Neuronal stem cell (in vitro differentiated cells): ENCODE data around the gene LSP1.

ENCODE experiments used
- DNase-seq: peaks from one replicate; pipeline ENCODE4 v3.0.0-alpha.2; 2013; ENCODE audit warnings: low spot score
- H2AFZ ChIP-seq: one replicate; pipeline ENCODE4 v1.6.1; 2013; ENCODE audit warnings: mild to moderate bottlenecking, low read length, inconsistent platforms
- H2AK5ac ChIP-seq: 2 replicates; pipeline ENCODE4 v1.6.1; 2013; ENCODE audit warnings: low read depth, mild to moderate bottlenecking, inconsistent platforms, low read length, moderate library complexity, mixed read lengths
- H2BK120ac ChIP-seq: 2 replicates; pipeline ENCODE4 v1.6.1; 2013; ENCODE audit warnings: low read depth, mild to moderate bottlenecking, inconsistent platforms, low read length, moderate library complexity, mixed read lengths
- H2BK12ac ChIP-seq: one replicate; pipeline ENCODE4 v1.6.1; 2013; ENCODE audit warnings: low read length, inconsistent platforms
- H2BK15ac ChIP-seq: 2 replicates; pipeline ENCODE4 v1.6.1; 2013; ENCODE audit warnings: mild to moderate bottlenecking, low read length, inconsistent platforms, mixed read lengths
- H2BK5ac ChIP-seq: one replicate; pipeline ENCODE4 v1.6.1; 2013; ENCODE audit warnings: inconsistent platforms, mild to moderate bottlenecking, low read length, moderate library complexity
- H3K14ac ChIP-seq: one replicate; pipeline ENCODE4 v1.6.1; 2013; ENCODE audit warnings: low read length, inconsistent platforms
- H3K18ac ChIP-seq: 2 replicates; pipeline ENCODE4 v1.6.1; 2013; ENCODE audit warnings: low read length, inconsistent platforms
- H3K23ac ChIP-seq: 2 replicates; pipeline ENCODE4 v1.6.1; 2013; ENCODE audit warnings: low read depth, mild to moderate bottlenecking, mixed read lengths, low read length, inconsistent platforms; ENCODE audit not compliant: poor library complexity
- H3K27ac ChIP-seq: replicated peaks from 3 replicates; pipeline ENCODE4 v1.5.1; 2013; ENCODE audit warnings: low read length, inconsistent platforms
- H3K27me3 ChIP-seq, 3 experiments: 2 replicates each; pipeline ENCODE4 v1.6.1; 2013; ENCODE audit warnings: low read length in 3 of 3, mild to moderate bottlenecking in 2 of 3, inconsistent platforms in 1 of 3, low read depth in 1 of 3, mixed read lengths in 1 of 3, moderate library complexity in 1 of 3; ENCODE audit not compliant: control insufficient read depth in 3 of 3, insufficient read depth in 3 of 3
- H3K36me3 ChIP-seq, 2 donors: replicated peaks in 1 of 2; 2 replicates each; pipeline ENCODE4 v1.6.1; 2013; ENCODE audit warnings: low read length in 2 of 2; ENCODE audit not compliant: control insufficient read depth in 2 of 2, insufficient read depth in 2 of 2
- H3K4ac ChIP-seq: 2 replicates; pipeline ENCODE4 v1.6.1; 2013; ENCODE audit warnings: inconsistent platforms, mild to moderate bottlenecking, low read length, moderate library complexity
- H3K4me1 ChIP-seq, 2 donors: 1 replicate in 1 of 2; 2 replicates in 1 of 2; pipeline ENCODE4 v1.6.1; 2013; ENCODE audit warnings: low read length in 2 of 2, low read depth in 1 of 2; ENCODE audit not compliant: control insufficient read depth in 2 of 2, insufficient read depth in 1 of 2
- H3K4me2 ChIP-seq: one replicate; pipeline ENCODE4 v1.6.1; 2013; ENCODE audit warnings: mild to moderate bottlenecking, low read length, inconsistent platforms; ENCODE audit not compliant: insufficient read depth, poor library complexity, severe bottlenecking
- H3K4me3 ChIP-seq, 2 donors: 2 replicates each; pipeline ENCODE4 v1.5.1; 2013; ENCODE audit warnings: low read length in 2 of 2, mild to moderate bottlenecking in 2 of 2, inconsistent platforms in 1 of 2, moderate library complexity in 1 of 2
- H3K79me1 ChIP-seq: one replicate; pipeline ENCODE4 v1.6.1; 2013; ENCODE audit warnings: low read depth, mild to moderate bottlenecking, inconsistent platforms, low read length, moderate library complexity
- H3K9ac ChIP-seq: one replicate; pipeline ENCODE4 v1.6.1; 2013; ENCODE audit warnings: mild to moderate bottlenecking, low read depth, low read length, inconsistent platforms; ENCODE audit not compliant: poor library complexity
- H3K9me3 ChIP-seq, 2 donors: replicated peaks in 1 of 2; 2 replicates each; pipeline versions ENCODE3 to v1.6.1; 2013; ENCODE audit warnings: low read length in 2 of 2, mild to moderate bottlenecking in 2 of 2, inconsistent platforms in 1 of 2, low read depth in 1 of 2, mixed read lengths in 1 of 2, moderate library complexity in 1 of 2; ENCODE audit not compliant: control insufficient read depth in 2 of 2, insufficient read depth in 1 of 2
- H4K8ac ChIP-seq: one replicate; pipeline ENCODE4 v1.6.1; 2013; ENCODE audit warnings: low read depth, mild to moderate bottlenecking, inconsistent platforms, low read length, moderate library complexity
- H4K91ac ChIP-seq: one replicate; pipeline ENCODE4 v1.6.1; 2013; ENCODE audit warnings: low read length, low read depth, mild to moderate bottlenecking, inconsistent platforms; ENCODE audit not compliant: poor library complexity
- WGBS, 2 donors: extraction: QIAGEN DNeasy Blood & Tissue Kit; methylation state at CpG; one replicate each; pipeline ENCODE4 v1.1.7; 2013; ENCODE audit warnings: missing lambda C conversion rate in 2 of 2, mixed read lengths in 1 of 2; ENCODE audit not compliant: insufficient read length in 2 of 2, insufficient replicate concordance in 1 of 2; ENCODE audit errors: extremely low coverage in 2 of 2; 5-methylcytosine and 5-hydroxymethylcytosine counted together

The LSP1 gene

GRCh38 chr11:1821562-1821961 is 31.3 kb upstream of the LSP1 start:
- H2BK12ac ChIP-seq: no peak overlapping the region
- no peaks in the 10 kb centered on the region for H3K36me3 ChIP-seq
- no peak overlapping the region for H2BK15ac ChIP-seq
- H3K4me2 ChIP-seq: no peak overlapping the region
- H3K18ac ChIP-seq: no peak overlapping the region
- H2AFZ ChIP-seq: no peak overlapping the region
- no peaks in the 10 kb centered on the region for H3K4me1 ChIP-seq
- DNase-seq: no peak
- H4K8ac ChIP-seq: no peak overlapping the region
- H3K4me3 ChIP-seq: no peak overlapping the region
- no peak overlapping the region for H3K23ac ChIP-seq
- H2AK5ac ChIP-seq: no peak overlapping the region
- no peak overlapping the region for H3K4ac ChIP-seq
- H3K14ac ChIP-seq: no peak overlapping the region
- no peak overlapping the region for H2BK120ac ChIP-seq
- H3K27ac ChIP-seq: no peak overlapping the region
- H3K9me3 ChIP-seq: peaks cover 0 to 6% of the 10 kb centered on the region in 2 donors
- H3K27me3 ChIP-seq: peaks cover 0 to 10% (median 0%) of the 10 kb centered on the region in 3 experiments
- peaks cover 2% of the 10 kb centered on the region for H3K79me1 ChIP-seq
- no peak overlapping the region for H3K9ac ChIP-seq
- no peak overlapping the region for H2BK5ac ChIP-seq
- H4K91ac ChIP-seq: no peak overlapping the region

- Histone ChIP-seq H3K4me1 (no peaks in the 10 kb centered on the region), H4K91ac (no peak overlapping the region), H2BK12ac (peak overlapping the region; percentile 53), H3K23ac (no peak overlapping the region), H3K27ac (no peak overlapping the region), H2AFZ (no peak overlapping the region), H2AK5ac (peak overlapping the region; percentile 73), H4K8ac (no peak overlapping the region), H3K4me3 (no peak overlapping the region), H3K18ac (peak overlapping the region; percentile 52), H3K4ac (no peak overlapping the region), H2BK15ac (no peak overlapping the region), H2BK5ac (peak overlapping the region; percentile 76), H3K14ac (no peak overlapping the region), H3K9ac (no peak overlapping the region), H2BK120ac (no peak overlapping the region), H3K36me3 (no peaks in the 10 kb centered on the region), H3K9me3 (peaks cover 0 to 6% of the 10 kb centered on the region in 2 donors), H3K27me3 (peaks cover 0 to 21% (median 0%) of the 10 kb centered on the region in 3 experiments), H3K79me1 (peaks cover 2% of the 10 kb centered on the region), H3K4me2 (no peak overlapping the region)
- no peak for DNase-seq
- WGBS, 2 donors: no CpG with 5 or more reads among the region's 8 CpGs
Observed at GRCh38 chr11:1822648-1823375, 30.1 kb upstream of the LSP1 start.

GRCh38 chr11:1823376-1824220 is 29.3 kb upstream of the LSP1 start:
- Histone ChIP-seq H3K4ac (peak overlapping the region; percentile 8), H3K9me3 (peaks cover 0 to 6% of the 10 kb centered on the region in 2 donors), H3K9ac (peak overlapping the region; percentile 30), H3K14ac (peak overlapping the region; percentile 61), H2BK15ac (peak overlapping the region; percentile 90), H2BK120ac (peak overlapping the region; percentile 30), H2AFZ (no peak overlapping the region), H2AK5ac (peak overlapping the region; percentile 73), H4K91ac (peak overlapping the region; percentile 87), H3K4me2 (no peak overlapping the region), H3K79me1 (peaks cover 2% of the 10 kb centered on the region), H3K27ac (no peak overlapping the region), H3K23ac (peak overlapping the region; percentile 77), H3K4me1 (no peaks in the 10 kb centered on the region), H3K4me3 (no peak overlapping the region), H3K36me3 (no peaks in the 10 kb centered on the region), H2BK5ac (peak overlapping the region; percentile 76), H3K27me3 (peaks cover 0 to 28% (median 0%) of the 10 kb centered on the region in 3 experiments), H2BK12ac (peak overlapping the region; percentile 58), H3K18ac (peak overlapping the region; percentile 77), H4K8ac (no peak overlapping the region)
- DNase-seq: no peak
- WGBS, 2 donors: no CpG with 5 or more reads among the region's 19 CpGs
